ENCODE data around the gene RNF213. TPM values are rescaled to one million over a fixed set of nuclear protein-coding genes. Genes with fewer than 3 reads are reported as not detected.
A peak's percentile ranks its signal among the peaks of the same experiment; 100 is the strongest.

The RNF213 gene
- total RNA-seq, 1 donor from 2014 or later = 228 TPM

DNA sequence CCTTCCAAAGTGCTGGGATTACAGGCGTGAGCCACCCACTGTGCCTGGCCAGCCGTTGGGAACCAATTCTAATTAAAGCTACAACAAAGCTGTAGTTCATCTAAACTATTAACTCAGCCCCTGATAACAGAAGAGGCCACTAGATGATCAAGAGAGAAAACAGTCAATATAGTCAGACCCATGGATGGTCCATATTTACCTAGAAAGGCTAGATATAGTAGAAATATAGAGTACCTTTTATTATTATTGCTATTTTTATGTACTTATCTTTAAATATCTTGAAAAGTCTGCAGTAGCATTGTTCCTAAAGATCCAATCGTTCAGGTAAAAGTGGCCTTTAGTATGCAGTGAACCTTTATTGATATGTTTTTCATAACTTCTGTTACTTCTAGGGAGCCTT is 43.2 kb downstream of the RNF213 start:
- Mint-ChIP-seq H3K4me3 (no peak overlapping the region), H3K27ac (no peak overlapping the region), H3K9me3 (peaks cover 9% of the 10 kb centered on the region), H3K27me3 (no peaks in the 10 kb centered on the region), H3K36me3 (ENCODE audit: low read depth) (peaks cover 92% of the 10 kb centered on the region), H3K4me1 (no peaks in the 10 kb centered on the region)
- TF ChIP-seq, protein P1, sequence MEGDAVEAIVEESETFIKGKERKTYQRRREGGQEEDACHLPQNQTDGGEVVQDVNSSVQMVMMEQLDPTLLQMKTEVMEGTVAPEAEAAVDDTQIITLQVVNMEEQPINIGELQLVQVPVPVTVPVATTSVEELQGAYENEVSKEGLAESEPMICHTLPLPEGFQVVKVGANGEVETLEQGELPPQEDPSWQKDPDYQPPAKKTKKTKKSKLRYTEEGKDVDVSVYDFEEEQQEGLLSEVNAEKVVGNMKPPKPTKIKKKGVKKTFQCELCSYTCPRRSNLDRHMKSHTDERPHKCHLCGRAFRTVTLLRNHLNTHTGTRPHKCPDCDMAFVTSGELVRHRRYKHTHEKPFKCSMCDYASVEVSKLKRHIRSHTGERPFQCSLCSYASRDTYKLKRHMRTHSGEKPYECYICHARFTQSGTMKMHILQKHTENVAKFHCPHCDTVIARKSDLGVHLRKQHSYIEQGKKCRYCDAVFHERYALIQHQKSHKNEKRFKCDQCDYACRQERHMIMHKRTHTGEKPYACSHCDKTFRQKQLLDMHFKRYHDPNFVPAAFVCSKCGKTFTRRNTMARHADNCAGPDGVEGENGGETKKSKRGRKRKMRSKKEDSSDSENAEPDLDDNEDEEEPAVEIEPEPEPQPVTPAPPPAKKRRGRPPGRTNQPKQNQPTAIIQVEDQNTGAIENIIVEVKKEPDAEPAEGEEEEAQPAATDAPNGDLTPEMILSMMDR (IDR thresholded peaks at IDR 0.05) = no peak
- no peak for ATAC-seq (ENCODE audit: low read depth)
- ChIA-PET POLR2A (no interaction called here), CTCF (no interaction called here)
- DNase-seq = no peak
- intact Hi-C loops (cut with micrococcal nuclease) = no loop called here

DNA sequence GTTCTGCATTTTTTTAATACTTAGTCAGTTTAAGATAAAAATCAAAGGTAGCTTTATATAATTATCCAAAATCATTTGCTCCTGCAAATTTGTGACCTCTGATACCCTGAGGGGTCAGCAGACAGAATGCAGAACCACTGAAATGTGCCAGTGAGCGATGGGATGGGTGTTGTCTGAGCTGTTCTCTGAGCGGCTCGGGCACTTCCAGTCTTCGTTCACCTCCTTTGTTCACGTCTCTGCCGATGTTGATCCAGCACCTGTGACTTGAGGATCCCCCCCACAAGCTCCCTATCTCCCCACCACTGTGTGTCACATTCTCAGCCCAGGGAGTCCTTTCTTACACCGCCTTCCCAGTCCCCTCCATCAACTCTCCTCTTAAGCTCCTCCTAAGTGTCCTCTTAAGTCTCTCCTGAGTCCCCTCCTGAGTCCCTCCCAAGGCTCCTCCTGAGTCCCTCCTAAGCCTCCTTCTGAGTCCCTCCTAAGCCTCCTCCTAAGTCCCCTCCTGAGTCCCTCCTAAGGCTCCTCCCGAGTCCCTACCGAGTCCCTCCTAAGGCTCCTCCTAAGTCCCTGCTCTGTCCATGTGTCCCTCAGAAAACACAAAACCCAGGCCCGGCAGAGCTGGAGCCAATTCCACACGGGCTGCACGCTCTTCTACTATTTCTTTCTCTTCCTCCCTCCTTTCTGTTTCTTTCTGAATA is 47.5 kb downstream of the RNF213 start:
- DNase-seq = no peak
- intact Hi-C loops (cut with micrococcal nuclease) = no loop called here
- POLR2A ChIA-PET = no interaction called here
- no peak overlapping the region for H3K4me3 Mint-ChIP-seq
- no peaks in the 10 kb centered on the region for H3K4me1 Mint-ChIP-seq
- no peak overlapping the region for H3K27ac Mint-ChIP-seq
- CTCF ChIA-PET = no interaction called here
- TF ChIP-seq, protein P1 (IDR thresholded peaks at IDR 0.05) = no peak
- H3K9me3 Mint-ChIP-seq = peaks cover 5% of the 10 kb centered on the region
- ATAC-seq (ENCODE audit: low read depth) = no peak
- peaks cover 89% of the 10 kb centered on the region for H3K36me3 Mint-ChIP-seq (ENCODE audit: low read depth)
- H3K27me3 Mint-ChIP-seq = no peaks in the 10 kb centered on the region

DNA sequence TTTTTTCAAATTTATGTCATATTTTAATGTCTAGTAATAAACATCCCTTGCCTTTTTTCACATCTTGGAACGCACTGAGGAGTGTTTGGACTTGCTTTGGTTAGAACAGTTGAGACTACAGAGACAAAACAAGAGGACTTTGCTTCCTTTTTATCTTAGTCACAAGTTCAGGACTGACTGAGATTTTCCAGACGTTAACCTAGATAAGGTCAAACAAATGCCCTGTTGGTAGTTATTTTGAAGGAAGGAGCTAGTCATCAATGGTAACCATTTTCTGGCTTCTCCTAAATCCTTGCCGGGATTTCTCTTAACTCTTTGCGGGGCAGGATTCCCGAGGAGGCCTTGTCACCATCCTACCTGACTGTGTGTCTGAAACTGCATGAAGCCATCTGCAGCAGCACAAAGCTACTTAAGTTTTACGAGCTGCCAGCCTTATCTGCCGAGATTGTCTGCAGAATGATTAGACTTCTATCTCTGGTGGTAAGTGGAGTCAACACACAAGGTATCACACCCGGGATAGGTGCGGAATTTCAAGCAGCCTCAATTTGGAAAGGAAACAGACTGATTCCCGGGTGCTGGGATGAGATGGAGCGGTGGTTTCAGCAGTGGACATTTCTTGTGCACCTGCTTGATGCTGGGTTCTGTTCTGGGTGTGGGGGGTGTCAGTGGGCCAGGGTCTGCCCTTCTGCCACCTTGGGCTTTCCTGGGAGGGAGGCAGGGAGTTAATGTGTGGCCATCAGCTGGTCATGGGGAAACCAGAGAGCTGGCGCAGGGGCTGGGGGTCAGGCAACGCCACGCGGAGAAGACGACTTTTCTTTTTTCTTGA is 48.3 kb downstream of the RNF213 start:
- H3K36me3 Mint-ChIP-seq (ENCODE audit: low read depth) = peaks cover 85% of the 10 kb centered on the region
- intact Hi-C loops (cut with micrococcal nuclease) = no loop called here
- no peaks in the 10 kb centered on the region for H3K27me3 Mint-ChIP-seq
- H3K4me3 Mint-ChIP-seq = no peak overlapping the region
- ATAC-seq (ENCODE audit: low read depth) (no peak), DNase-seq (no peak)
- peak overlapping the region; percentile 65 for H3K27ac Mint-ChIP-seq
- ChIA-PET POLR2A (no interaction called here), CTCF (no interaction called here)
- TF ChIP-seq, protein P1 (IDR thresholded peaks at IDR 0.05) = no peak
- peaks cover 2% of the 10 kb centered on the region for H3K9me3 Mint-ChIP-seq
- H3K4me1 Mint-ChIP-seq = no peaks in the 10 kb centered on the region

DNA sequence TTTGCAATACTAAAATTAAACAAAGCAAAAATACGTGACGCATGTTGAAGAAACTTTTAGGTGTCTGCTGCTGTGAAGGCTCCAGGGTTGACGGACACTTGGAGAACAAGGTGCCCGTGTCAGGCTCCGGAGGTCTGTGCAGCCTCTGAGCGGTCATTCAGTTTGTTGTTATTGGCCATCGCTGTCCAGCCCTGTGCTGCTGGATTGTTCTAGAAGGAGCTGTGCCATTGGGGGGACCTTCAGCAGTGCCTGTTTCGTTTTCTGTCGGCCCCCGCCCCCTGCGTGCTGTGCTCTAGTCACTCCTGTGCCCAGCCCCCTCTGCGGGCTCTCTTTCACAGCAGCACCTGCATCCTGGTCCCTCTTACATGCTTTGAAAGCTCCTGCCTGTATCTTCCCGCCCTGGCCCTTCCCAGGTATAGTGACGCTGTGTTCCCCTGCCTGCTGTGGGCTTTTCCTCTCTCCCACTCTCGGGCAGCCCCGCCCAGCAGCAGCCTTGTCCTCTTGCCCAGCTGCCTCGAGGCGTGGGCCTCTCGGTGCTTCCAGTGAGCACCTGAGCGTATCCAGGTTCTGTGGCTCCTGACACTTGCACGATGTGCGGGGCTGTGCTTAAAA is 50.7 kb downstream of the RNF213 start:
- Mint-ChIP-seq H3K9me3 (no peaks in the 10 kb centered on the region), H3K27me3 (no peaks in the 10 kb centered on the region), H3K4me3 (no peak overlapping the region), H3K27ac (no peak overlapping the region), H3K4me1 (no peaks in the 10 kb centered on the region), H3K36me3 (ENCODE audit: low read depth) (peaks cover 69% of the 10 kb centered on the region)
- DNase-seq (no peak), ATAC-seq (ENCODE audit: low read depth) (no peak)
- CTCF ChIA-PET = no interaction called here
- TF ChIP-seq, protein P1 (IDR thresholded peaks at IDR 0.05) = no peak
- POLR2A ChIA-PET = no interaction called here
- intact Hi-C loops (cut with micrococcal nuclease) = no loop called here

DNA sequence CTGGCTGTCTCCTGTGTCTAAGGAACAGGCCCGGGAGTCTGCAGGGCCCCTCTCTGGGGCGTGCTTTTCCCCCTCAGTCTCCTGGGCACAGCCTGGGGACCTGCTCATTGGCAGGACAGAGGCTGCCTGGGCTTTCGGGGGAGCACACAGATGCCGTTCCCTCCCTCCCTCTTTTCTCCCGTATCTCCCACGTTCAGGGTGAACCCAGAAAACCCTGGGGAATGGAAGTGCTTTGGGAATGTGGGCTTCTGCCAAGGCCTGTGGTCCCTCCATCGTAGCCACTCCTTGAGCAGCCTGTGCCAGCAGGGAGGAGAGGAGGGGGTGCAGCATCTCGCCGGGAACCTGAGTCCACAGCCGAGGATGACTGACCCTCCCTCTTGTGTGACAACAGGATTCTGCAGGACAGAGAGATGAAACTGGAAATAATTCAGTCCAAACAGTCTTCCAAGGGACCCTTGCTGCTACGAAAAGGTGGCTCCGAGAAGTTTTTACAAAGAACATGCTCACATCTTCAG is 52.0 kb downstream of the RNF213 start:
- DNase-seq = no peak
- no peaks in the 10 kb centered on the region for H3K9me3 Mint-ChIP-seq
- H3K4me1 Mint-ChIP-seq = no peaks in the 10 kb centered on the region
- H3K36me3 Mint-ChIP-seq (ENCODE audit: low read depth) = peaks cover 73% of the 10 kb centered on the region
- TF ChIP-seq, protein P1 (IDR thresholded peaks at IDR 0.05) = no peak
- ChIA-PET POLR2A (no interaction called here), CTCF (no interaction called here)
- H3K4me3 Mint-ChIP-seq = no peak overlapping the region
- H3K27me3 Mint-ChIP-seq = no peaks in the 10 kb centered on the region
- intact Hi-C loops (cut with micrococcal nuclease) = no loop called here
- no peak overlapping the region for H3K27ac Mint-ChIP-seq
- no peak for ATAC-seq (ENCODE audit: low read depth)

Data from activated B cell treated with CpG ODN at 0.5 μM for 24 hours (primary cell).